ENCODE measurements around the gene TULP3. TPM values are rescaled to one million over a fixed set of nuclear protein-coding genes. Genes with fewer than 3 reads are reported as not detected.

TULP3 gene
- total RNA-seq, 1 donor from 2014 or later, result 7.0 TPM

DNA sequence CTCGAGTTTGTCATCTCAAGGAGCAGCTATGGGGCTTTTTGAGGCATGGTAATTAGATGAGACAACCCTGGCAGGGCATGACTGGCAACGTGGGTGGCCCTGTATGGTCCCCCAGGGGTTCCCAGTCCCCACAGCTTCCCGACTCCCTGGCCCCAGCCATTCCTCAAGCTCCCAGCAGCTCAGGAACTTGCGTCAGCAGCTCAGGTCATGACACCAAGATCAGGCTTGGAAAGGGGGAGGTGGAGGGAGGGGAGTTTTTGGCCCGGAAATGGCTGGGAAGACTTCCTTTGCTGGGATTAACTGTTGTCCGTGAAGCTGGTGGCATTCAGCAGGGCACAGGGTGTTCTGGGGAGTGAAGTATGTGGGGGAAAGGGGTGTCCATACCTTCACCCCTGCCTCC is 45.4 kb upstream of the TULP3 start:
- intact Hi-C loops (cut with micrococcal nuclease), result no loop called here

GRCh38 chr12:2851931-2852330 is 38.8 kb upstream of the TULP3 start:
- ChIA-PET CTCF (interaction anchor here (1.2 kb wide), 1 partner anchor 92 kb away, joined by 5 read pairs; no protein-coding TSS in a partner anchor), POLR2A (interaction anchor here (0.6 kb wide), 1 partner anchor 17 kb away, joined by 4 read pairs; the partner anchor contains the start of gene NRIP2)
- H3K36me3 Mint-ChIP-seq (ENCODE audit: low read depth), result peaks cover 31% of the 10 kb centered on the region
- H3K4me3 Mint-ChIP-seq, result no peak overlapping the region
- no peak overlapping the region for H3K27ac Mint-ChIP-seq
- H3K9me3 Mint-ChIP-seq, result no peaks in the 10 kb centered on the region
- peaks cover 2% of the 10 kb centered on the region for H3K4me1 Mint-ChIP-seq
- TF ChIP-seq CTCF (IDR thresholded peaks at IDR 0.05), result no peak
- intact Hi-C loops (cut with micrococcal nuclease), result loop anchor here (2.0 kb wide), 1 partner anchor 189 kb away; no protein-coding TSS in a partner anchor
- no peak for ATAC-seq (ENCODE audit: low read depth)
- H3K27me3 Mint-ChIP-seq, result no peaks in the 10 kb centered on the region
- DNase-seq, result no peak

More for the DNA sequence above, 45.4 kb upstream of the TULP3 start:
- Mint-ChIP-seq H3K27ac (no peak overlapping the region), H3K36me3 (ENCODE audit: low read depth) (peaks cover 58% of the 10 kb centered on the region), H3K27me3 (no peaks in the 10 kb centered on the region), H3K4me3 (no peak overlapping the region), H3K4me1 (no peaks in the 10 kb centered on the region), H3K9me3 (no peaks in the 10 kb centered on the region)
- ATAC-seq (ENCODE audit: low read depth), result no peak
- DNase-seq, result no peak
- ChIA-PET POLR2A (no interaction called here), CTCF (interaction anchor here (0.8 to 1.9 kb wide), 4 partner anchors 99 to 197 kb away, joined by 3 to 10 read pairs (median 6); no protein-coding TSS in a partner anchor)
- no peak for TF ChIP-seq CTCF (IDR thresholded peaks at IDR 0.05)

DNA sequence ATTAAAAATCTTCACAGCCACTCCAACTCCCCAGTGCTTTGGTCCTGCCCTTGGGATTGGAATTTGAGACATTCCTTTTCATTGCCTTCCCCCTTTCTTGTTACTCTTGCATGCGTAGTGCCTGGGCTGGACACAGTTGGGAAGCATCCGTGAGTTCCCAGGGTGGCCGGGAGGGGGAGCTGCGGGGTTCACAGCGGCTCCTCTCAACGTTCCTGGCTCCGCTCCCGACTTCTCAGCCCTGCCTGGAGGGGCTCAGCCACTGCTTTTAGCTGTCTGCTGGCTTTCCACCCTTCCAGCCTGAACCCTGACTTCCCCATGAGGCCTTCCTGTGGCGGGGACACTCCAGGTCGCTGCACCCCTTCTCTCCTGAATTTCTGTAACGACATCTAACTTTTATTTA is 37.1 kb upstream of the TULP3 start:
- H3K4me1 Mint-ChIP-seq, result peaks cover 2% of the 10 kb centered on the region
- no peaks in the 10 kb centered on the region for H3K27me3 Mint-ChIP-seq
- intact Hi-C loops (cut with micrococcal nuclease), result loop anchor here (1.0 to 2.0 kb wide), 2 partner anchors 91 to 187 kb away; no protein-coding TSS in a partner anchor
- H3K27ac Mint-ChIP-seq, result no peak overlapping the region
- no peak overlapping the region for H3K4me3 Mint-ChIP-seq
- ATAC-seq (ENCODE audit: low read depth) (peak; percentile 45), DNase-seq (peak; percentile 28)
- ChIA-PET POLR2A (interaction anchor here (0.7 kb wide), 1 partner anchor 58 kb away, joined by 3 read pairs; no protein-coding TSS in a partner anchor), CTCF (interaction anchor here (0.6 to 1.6 kb wide), 3 partner anchors 8 to 188 kb away, joined by 3 to 8 read pairs (median 4); no protein-coding TSS in a partner anchor)
- H3K36me3 Mint-ChIP-seq (ENCODE audit: low read depth), result peaks cover 32% of the 10 kb centered on the region
- no peaks in the 10 kb centered on the region for H3K9me3 Mint-ChIP-seq
- TF ChIP-seq CTCF (IDR thresholded peaks at IDR 0.05), result no peak

GRCh38 chr12:2854669-2855453 is 35.8 kb upstream of the TULP3 start:
- ATAC-seq (ENCODE audit: low read depth), result no peak
- H3K36me3 Mint-ChIP-seq (ENCODE audit: low read depth), result peaks cover 26% of the 10 kb centered on the region

More at GRCh38 chr12:2854669-2855453, 35.8 kb upstream of the TULP3 start:
- POLR2A ChIA-PET, result no interaction called here
- CTCF ChIA-PET, result interaction anchor here (1.0 to 1.9 kb wide), 5 partner anchors 9 to 187 kb away, joined by 3 to 8 read pairs (median 3); no protein-coding TSS in a partner anchor
- no peaks in the 10 kb centered on the region for H3K9me3 Mint-ChIP-seq
- no peaks in the 10 kb centered on the region for H3K27me3 Mint-ChIP-seq
- no peak overlapping the region for H3K4me3 Mint-ChIP-seq
- intact Hi-C loops (cut with micrococcal nuclease), result no loop called here
- no peak for DNase-seq
- TF ChIP-seq CTCF (IDR thresholded peaks at IDR 0.05), result no peak
- peaks cover 2% of the 10 kb centered on the region for H3K4me1 Mint-ChIP-seq
- H3K27ac Mint-ChIP-seq, result no peak overlapping the region

Data from activated B cell treated with CpG ODN at 0.5 μM for 24 hours (primary cell).